ENCODE results near the gene LZTR1.

The LZTR1 gene

DNA sequence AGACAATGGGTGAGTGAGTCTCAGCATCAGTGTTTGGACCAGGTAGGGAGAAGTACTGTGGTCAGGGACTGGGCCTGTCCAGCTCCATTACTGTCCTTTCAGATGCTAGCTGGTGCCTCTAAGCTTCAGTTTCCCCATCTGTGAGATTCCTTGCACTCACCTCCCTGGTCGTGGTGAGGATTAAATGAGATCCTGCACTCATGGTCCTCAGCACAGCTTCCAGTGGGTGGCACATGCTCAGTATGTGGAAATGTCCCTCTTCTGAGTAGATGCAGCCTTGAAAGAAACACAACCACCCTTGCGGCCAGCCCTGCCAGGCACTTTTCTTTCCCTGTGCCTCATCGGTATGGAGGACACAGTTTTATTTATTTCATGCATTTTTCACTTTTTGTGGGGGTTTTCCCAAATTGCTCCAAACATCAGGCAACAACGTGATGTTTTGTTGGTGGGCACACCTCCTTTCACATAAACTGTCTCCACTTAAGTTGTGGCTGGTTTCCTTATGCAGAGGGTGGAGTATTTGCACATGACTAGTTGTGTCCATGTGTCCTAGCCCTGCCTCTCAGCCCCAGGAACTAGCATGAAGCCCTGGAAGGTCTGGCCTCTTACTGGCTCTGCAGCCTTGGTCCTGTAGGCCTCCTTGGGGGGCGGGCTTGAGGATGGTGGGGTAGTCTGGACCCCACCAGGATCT is 1.1 kb downstream of the LZTR1 start:
- no peak for DNase-seq

DNA sequence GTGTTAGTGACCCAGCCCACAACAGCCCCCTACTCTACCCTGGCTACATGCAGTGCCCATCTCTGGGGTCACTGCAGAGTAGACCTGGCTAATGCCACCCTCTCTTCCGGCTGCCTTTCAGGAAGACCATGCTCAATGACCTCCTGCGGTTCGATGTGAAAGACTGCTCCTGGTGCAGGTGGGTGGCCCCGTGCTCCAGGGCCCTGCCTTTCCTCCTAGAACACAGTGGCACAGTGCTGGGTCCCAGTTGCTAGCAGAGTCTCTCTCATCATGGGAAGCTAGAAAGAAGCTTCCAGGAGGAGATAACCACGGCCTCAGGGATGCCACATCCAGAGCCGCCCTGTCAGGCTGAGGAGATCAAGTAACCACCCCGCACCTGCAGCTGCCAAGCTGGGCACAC is 3.6 kb downstream of the LZTR1 start:
- no peak for DNase-seq

DNA sequence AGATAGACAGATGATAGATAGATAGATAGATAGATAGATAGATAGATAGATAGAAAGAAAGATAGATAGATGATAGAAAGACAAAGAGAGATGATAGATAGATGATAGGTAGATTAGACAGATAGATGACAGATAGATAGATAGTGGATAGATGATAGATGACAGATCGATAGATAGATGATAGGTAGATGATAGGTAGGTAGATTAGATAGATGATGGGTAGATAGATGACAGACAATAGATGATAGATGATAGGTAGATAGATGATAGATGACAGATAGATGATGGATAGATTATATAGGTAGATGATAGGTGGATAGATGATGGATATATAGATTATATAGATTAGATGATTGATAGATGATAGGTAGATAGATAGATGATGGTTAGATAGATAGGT is 4.3 kb downstream of the LZTR1 start:
- DNase-seq: no peak

DNA sequence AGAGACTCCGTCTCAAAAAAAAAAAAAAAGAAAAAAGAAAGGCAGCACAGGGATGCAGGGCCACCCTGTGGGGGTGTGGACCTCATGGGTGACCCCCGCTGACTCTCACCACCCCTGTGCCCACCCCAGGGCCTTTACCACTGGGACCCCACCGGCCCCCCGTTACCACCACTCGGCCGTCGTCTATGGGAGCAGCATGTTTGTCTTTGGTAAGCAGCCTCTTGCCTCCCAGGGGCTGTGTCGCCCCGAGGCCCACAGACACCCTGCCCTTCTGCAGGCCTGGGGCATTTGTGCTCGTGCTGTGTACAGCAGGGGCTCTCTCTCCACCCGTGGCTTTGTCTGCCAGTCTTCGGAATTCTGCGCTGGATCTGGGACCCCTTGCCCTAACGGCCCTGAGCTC is 5.3 kb downstream of the LZTR1 start:
- DNase-seq: no peak

DNA sequence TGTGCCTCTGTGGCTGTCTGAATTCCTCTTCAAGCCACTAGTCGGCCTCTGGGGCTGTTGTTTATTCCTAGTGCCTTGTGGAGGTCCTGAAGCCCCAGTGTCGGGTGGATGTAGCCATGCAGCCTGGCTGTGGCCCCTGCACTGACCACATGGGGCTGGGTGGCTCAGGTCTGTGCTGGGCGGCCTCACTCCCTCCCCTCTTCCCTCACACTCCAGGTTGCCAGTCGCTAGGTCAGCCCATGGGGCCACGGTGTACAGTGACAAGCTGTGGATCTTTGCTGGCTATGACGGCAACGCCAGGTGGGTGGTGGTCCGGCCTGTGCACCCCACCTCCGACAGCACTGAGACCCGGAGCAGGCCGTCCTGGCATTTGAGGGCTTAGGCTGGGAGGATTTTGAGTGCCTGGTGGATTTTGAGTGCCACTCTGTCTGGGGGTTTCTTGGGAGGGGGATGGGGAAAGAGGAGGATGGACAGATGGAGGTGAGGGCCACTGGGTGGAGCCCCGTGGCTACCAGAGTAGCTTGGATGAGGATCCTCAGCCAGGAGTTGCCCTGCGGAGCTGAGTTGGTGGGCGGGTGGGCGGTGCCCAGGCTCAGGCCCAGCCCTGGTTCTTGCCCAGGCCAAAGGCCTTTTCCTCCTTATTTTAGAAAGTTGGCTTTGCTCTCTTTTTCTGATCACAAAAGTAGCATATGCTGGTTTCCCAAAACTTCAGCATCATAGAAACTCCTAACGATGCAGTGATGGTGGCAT is 6.7 kb downstream of the LZTR1 start:
- no peak for DNase-seq

DNA sequence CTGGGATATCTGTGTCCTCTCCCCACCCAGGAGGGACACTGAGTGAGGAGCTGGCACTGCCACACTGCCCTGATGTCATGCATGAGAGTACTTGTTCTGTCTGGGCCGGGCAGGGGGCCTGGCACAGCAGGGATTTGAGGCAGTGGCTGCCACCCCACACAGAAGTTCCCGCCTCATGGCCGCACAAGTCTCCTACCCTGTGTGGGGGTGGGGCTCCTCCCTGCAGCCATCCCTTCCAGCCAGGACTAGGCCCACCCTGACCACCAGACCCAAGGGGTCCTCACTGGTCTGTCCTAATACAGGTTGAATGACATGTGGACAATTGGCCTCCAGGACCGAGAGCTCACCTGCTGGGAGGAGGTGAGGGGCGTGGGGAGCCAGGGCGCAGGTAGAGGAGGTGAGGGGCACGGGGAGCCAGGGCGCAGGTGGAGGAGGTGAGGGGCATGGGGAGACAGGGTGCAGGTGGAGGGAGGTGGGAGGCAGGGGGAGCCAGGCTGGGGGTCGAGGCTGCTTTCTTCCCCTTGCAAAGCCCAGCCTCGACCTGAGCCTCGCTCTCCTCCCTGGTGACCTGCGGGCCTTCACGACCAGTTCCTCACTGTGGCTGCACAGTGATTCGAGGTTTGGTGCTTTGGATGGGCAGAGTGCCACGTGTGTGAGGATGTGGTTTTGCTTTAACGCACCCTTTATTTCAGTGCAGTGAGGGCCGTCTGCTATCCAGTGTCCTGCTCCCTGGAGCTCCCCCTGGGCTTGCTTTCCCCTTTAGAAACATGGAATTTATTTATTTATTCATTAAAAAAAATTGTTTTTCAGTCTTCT is 7.4 kb downstream of the LZTR1 start:
- no peak for DNase-seq

DNA sequence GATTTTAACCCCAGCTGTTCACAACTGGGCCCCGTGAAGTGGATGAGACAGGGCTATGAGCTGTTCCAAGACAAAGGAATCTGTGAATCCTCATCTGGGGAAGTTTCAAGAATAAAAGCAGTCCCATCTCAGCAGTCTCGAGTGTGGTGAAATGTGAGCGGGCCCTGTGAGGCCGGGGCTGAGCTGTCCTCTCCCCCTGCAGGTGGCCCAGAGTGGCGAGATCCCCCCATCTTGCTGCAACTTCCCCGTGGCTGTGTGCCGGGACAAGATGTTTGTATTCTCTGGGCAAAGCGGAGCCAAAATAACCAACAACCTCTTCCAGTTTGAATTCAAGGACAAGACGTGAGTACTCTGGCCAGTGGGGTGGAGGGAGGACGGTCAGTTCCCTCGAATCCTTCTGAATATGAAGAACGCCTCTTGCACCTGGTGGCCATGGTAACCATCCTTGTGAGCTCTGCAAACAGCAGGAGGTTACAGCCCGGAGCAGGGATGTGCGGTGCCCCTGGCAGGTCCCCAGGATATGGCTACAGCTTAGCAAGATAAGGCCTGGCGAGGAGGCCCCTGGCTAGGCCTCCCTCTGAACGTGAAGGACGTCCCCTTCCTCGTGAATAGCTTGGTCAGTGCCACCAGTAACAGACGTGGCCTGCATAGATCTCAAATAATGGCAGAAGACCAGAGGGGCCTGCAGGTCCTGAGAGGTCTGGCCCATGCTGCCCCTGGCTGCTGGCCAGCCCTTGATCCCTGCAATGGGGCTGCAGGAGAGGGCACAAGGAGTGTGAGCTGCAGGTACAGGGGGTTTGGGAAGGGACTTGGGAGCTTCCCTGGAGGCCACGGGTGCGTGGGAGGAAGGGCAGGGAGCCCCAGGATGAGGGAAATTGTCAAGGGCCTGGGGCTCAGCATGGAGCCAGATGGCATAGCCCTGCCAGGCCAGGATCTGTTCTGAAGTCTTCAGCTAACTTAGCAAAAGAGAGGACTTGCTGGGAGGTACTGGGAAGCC is 8.4 kb downstream of the LZTR1 start:
- no peak for DNase-seq

DNA sequence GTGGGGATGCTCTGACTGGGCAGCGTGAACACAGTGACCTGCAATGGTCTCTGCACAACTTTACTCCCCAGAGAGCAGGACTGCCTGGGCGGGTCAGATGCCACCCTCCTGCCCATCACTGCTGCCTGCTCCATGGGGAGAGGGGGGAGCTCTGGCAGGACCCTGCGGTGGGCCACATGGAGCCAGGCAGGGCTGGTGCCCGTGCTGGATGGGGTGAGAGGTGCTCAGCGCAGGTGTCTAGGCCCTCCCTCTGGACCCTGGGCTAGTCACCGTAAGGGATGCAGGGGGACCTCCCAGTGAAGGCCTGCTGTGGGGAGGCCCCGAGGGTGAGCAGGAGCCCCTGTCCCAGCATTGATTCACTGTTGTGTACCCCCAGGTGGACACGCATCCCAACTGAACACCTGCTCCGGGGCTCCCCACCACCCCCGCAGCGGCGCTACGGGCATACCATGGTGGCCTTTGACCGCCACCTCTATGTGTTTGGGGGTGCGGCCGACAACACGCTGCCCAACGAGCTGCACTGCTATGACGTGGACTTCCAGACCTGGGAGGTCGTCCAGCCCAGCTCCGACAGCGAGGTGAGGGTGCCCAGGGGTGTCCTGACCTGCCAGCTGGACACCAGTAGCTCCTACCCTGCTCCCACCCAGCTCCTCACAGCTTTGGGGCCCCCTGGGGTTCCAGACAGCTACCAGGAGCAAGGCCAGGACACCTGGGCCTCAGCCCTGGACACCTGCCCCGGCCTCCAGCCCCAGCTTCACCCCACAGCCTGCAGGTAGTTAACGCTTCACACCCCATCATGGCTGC is 9.4 kb downstream of the LZTR1 start:
- no peak for DNase-seq

DNA sequence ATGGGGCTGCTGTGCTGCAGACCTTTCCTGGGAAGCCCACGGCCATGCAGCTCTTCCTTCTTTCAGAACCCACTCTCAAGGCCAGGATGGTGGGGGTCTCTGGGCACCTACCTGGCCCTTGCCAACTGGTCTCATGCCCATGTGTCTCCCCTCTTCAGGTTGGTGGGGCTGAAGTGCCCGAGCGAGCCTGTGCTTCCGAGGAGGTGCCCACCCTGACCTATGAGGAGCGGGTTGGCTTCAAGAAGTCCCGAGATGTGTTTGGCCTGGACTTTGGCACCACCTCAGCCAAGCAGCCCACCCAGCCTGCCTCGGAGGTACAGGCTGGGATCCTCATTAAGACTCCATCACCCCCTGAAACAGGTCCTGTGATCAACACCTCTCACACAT is 10.0 kb downstream of the LZTR1 start:
- DNase-seq: no peak

DNA sequence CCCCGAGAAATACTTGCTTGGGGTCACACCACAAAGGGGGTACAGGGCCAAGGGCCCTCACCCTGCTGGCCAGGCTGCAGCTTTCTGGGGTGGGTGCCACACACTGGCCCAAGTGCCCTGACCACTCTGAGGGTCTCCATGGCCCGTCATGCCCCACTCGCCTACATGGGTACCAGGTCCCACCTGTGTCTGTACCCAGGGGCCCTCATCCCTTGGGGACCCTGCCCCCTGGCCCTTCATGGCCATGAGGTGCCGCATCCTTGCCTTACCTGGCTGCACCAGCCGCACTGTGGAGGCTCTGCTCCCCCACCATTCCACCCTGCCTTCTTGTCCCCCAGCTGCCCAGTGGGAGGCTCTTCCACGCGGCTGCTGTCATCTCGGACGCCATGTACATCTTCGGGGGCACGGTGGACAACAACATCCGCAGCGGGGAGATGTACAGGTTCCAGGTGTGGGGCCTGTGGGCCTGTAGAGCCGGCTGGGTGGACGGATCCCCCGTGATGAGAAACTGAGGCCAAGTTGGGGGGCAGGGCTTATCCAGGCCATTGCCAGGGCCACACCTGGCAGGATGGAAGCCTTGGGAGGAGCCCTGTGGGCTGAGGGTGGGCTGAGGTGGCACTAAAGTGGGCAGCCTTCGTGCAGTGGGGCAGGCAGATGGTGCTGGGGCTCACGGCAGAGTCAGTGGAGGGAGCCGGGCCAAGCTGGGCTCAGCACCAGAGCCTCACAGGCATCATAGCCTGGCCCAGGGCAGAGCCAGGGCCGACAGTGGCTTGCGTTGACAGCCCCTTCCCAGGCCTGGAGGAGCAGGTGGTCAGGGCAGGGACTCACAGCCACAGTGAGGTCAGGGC is 10.6 kb downstream of the LZTR1 start:
- no peak for DNase-seq

DNA sequence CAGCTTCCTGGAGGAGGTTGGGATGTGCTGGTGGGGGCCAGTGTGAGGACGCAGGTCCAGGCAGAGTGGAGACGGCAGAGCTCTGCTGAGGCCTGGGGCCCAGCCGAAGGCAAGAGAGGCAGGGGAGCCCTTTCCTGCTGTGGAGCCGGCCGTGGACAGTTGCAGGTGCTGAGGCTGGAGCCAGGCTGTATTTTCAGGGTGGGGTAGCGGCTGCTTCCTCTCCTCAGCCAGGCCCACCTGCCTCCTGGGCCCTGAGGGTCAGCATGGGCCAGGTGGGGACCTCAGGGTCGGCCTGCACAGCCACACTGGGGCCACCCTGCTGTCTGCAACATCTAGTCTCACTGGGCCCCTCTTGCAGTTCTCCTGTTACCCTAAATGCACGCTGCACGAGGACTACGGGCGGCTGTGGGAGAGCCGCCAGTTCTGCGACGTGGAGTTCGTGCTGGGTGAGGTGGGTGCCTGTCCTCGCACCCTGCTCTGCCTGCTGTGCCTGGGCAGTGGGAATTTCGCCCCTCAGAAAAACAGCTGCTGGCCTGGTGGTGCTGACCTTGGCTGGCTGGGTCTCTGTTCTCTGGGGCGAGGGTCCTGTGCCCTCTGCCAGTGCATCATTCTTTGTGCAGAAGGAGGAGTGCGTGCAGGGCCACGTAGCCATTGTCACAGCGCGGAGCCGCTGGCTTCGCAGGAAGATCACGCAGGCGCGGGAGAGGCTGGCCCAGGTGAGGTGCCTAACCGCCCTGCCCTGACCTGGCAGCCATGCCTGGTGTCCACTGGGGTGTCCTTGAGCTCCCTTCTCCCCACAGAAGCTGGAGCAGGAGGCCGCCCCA is 11.4 kb downstream of the LZTR1 start:
- DNase-seq: no peak

DNA sequence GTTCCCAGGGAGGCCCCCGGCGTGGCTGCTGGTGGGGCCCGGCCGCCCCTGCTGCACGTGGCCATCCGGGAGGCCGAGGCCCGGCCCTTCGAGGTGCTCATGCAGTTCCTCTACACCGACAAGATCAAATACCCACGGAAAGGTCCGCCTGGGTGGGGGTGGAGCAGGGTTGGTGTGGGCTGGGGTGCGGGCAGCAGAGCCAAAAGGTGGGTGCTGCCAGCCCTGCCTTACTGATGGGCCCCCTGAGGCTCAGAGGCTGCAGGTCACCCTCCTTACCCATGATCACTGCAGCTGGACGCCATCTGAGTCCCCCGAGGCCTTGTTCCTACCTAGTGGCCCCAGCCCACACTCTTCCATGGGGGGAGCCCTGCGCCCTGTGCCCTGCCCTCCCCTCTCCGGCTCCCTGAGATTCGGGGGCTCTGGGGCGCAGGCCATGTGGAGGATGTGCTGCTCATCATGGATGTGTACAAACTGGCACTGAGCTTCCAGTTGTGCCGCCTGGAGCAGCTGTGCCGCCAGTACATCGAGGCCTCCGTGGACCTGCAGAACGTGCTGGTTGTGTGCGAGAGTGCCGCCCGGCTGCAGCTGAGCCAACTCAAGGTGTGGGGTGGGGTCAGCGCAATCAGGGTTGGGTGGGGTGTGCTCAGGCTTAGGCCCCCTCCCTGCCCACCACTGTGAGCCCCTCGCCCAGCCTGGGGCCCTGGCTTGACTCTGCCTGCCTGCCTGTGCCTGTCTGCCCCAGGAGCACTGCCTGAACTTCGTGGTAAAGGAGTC is 12.2 kb downstream of the LZTR1 start:
- DNase-seq: no peak

DNA sequence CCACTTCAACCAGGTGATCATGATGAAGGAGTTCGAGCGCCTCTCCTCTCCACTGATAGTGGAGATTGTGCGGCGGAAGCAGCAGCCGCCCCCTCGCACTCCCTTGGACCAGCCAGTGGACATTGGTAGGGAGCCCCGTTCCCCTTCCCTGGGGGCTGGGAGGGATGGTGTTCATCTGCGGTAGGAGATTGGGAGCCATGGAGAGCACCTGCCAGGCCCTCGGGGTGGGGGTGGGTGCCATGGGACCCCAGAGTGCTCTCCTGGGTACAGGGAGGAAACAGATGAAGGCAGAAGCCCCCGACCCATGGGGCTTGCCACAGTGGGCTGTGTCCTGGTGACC is 12.8 kb downstream of the LZTR1 start:
- no peak for DNase-seq

DNA sequence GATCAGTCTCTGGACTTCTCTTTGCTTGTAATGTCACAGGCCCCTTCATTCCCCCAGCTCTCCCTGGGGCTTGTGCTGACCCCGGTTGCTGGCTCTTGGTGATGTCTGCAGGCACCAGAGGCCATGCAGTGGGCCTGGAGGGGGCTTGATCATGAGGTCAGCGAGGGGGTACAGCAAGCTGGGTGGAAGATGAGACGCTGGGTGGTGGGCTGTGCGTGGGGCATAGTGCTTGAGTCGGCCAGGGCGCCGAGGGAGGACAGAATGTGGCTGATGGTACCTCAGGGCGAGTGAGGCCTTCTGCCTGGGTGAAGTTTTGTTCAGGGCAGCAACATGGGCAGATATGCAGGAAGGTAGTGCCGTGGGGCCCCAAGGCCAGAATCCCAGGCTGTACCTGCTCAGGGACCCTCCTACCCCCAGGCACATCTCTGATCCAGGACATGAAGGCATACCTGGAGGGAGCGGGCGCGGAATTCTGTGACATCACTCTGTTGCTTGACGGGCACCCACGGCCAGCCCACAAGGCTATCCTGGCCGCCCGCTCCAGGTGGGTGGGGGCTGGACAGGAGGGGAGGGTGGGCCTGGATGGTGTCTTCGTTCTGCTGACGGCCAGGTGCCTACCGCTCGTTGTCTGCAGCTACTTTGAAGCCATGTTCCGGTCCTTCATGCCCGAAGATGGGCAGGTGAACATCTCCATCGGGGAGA is 13.4 kb downstream of the LZTR1 start:
- DNase-seq: no peak

DNA sequence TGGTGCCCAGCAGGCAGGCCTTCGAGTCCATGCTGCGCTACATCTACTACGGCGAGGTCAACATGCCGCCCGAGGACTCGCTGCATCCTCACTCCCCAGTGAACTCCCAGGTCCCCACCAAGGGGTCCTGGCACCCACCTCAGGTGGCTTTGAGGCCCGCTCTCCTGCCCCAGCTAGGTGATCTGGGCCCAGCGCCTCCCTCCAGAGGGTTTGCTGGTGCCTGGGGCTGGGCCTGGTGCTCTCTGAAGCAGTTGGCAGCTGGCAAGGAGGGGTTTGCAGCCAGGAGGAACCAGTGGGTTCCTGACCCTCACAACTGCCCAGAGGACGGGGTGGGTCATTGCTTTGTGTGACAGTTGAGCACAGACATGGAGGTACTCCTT is 13.9 kb downstream of the LZTR1 start:
- no peak for DNase-seq

DNA sequence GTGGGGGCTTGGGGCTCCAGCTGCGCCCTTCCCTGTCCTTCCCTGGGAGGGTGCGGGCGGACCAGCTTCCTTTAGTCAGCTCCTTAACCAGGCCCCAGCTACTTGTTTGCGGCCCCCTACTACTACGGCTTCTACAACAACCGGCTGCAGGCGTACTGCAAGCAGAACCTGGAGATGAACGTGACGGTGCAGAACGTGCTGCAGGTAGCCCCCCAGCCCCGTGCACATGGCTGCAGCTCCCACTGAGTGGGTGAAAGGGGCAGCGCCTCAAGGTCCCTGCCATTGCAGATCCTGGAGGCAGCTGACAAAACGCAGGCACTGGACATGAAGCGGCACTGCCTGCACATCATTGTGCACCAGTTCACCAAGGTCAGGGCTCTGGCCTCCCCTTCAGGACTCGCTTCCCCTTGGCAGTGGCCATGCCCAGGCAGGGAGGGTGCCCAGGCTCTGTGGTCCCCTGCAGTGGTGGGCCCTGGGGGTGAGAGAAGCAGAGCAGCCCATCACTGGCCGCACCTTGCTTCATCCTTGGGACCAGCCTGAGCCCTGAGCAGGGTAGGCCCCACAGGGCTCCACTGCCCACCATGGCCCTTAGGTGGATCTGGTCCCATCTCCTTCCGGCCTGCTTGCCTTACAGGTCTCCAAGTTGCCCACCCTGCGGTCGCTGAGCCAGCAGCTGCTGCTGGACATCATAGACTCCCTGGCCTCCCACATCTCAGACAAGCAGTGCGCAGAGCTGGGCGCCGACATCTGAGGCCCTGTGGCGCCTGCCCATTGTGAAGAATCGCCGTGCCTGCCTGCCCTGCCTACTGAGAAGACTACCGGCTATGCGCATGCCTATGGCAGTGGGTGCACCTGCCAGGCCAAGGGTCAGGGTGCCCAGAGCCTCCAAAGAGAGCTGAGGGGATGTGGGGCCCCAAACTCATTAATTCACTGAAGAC is 14.8 kb downstream of the LZTR1 start:
- DNase-seq: no peak

DNA sequence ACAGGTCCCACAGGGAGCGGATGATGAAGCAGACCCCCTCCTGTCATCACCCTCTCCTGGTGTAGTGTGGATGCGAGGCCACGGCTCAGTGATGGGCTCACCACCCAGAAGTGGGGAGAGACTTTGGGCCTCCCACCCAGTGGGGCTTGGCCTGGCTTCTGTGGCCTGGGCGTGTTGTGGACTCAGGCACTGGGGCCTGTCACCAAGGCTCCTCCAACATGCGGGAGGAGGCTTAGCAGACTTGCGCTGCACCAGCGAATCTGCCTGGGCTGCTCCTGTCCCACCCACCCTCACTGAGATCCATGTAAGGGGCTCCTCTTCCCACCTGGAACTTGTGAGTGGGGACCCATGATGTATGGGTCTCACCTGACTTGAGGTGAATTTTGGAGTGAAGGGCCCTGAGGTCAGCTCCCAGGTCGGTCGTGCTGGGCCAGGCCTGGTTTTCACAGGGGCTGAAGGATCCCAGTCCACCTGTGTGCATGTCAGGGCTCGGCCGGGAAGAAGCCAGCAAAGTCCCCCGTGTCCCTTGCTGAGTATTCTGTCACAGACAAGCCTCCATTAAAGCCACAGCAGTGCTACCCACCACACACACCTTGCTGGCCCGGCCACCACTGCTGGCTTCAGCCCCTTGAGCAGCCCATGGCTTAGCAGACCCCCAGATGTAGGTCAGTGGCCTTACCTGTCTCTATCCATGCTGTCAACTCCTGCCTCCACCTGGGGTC is 15.6 kb downstream of the LZTR1 start:
- DNase-seq: no peak

Data from central memory CD4-positive, alpha-beta T cell (primary cell).